GM23248 (cell line): ENCODE data around the gene ANKRD16.

Experiments
- EZH2 ChIP-seq: fragments of 200-600 bp; sonication (generic); IDR thresholded peaks from 2 replicates; pipeline ENCODE4 v1.6.1; 2018; ENCODE audit warnings: antibody characterized with exemption, mild to moderate bottlenecking; ENCODE audit not compliant: insufficient read depth, poor library complexity, severe bottlenecking
- EZH2phosphoT487 ChIP-seq: fragments of 200-600 bp; sonication (generic); IDR thresholded peaks from 2 replicates; pipeline ENCODE4 v1.6.1; 2018; ENCODE audit warnings: antibody characterized with exemption, moderate library complexity, mild to moderate bottlenecking, low read depth; ENCODE audit not compliant: insufficient read depth

DNA sequence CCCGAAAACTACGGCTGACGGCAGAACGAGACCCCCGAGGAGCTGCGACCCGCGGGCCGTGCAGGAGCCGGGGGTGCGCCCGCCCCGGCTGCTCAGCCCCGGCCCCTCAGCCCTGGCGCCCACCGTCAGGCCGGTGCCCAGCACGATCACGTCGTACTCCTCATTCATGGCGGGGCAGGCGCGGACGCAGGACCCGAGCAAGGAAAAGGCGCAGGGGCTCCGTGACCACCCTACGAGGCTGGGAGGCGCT, 76.7 kb downstream of the ANKRD16 start:
- TF ChIP-seq EZH2 (no peak), EZH2phosphoT487 (no peak)
